ENCODE data around the gene TJP1. TPM values are rescaled to one million over a fixed set of nuclear protein-coding genes. Genes with fewer than 3 reads are reported as not detected.

The TJP1 gene
- total RNA-seq, 4 donors from 2014 or later, result 74.1 to 91.0 (median 81.0) TPM

GRCh38 chr15:29753506-29753905, 68.8 kb downstream of the TJP1 start:
- DNase-seq (ENCODE audit: low spot score in 2 of 2), result no peak
- no peak overlapping the region for H3K4me3 ChIP-seq
- WGBS, result 92% methylated on average over 7 of the region's 7 CpGs
- H3K36me3 ChIP-seq, result no peaks in the 10 kb centered on the region
- no peaks in the 10 kb centered on the region for H3K27me3 ChIP-seq
- no peak overlapping the region for H3K27ac ChIP-seq
- TF ChIP-seq CTCF (IDR thresholded peaks at IDR 0.05), result no peak
- no peak for TF ChIP-seq POLR2AphosphoS5 (IDR thresholded peaks at IDR 0.05)
- no peak for TF ChIP-seq POLR2A (IDR thresholded peaks at IDR 0.05)
- TF ChIP-seq EP300 (IDR thresholded peaks at IDR 0.05), result no peak
- H3K9me3 ChIP-seq, result no peaks in the 10 kb centered on the region
- peaks cover 22% of the 10 kb centered on the region for H3K4me1 ChIP-seq

GRCh38 chr15:29750754-29751153, 71.5 kb downstream of the TJP1 start:
- no peak for TF ChIP-seq EP300 (IDR thresholded peaks at IDR 0.05)
- TF ChIP-seq POLR2A (IDR thresholded peaks at IDR 0.05), result no peak
- no peak for TF ChIP-seq CTCF (IDR thresholded peaks at IDR 0.05)
- Histone ChIP-seq H3K4me3 (no peak overlapping the region), H3K36me3 (no peaks in the 10 kb centered on the region), H3K27me3 (no peaks in the 10 kb centered on the region), H3K9me3 (no peaks in the 10 kb centered on the region), H3K27ac (no peak overlapping the region), H3K4me1 (no peaks in the 10 kb centered on the region)
- DNase-seq (ENCODE audit: low spot score in 2 of 2), result no peak
- WGBS, result 61% methylated on average over 2 of the region's 2 CpGs

- Histone ChIP-seq H3K4me3 (no peak overlapping the region), H3K27ac (no peak overlapping the region), H3K36me3 (no peaks in the 10 kb centered on the region), H3K27me3 (no peaks in the 10 kb centered on the region), H3K4me1 (no peaks in the 10 kb centered on the region), H3K9me3 (no peaks in the 10 kb centered on the region)
- DNase-seq (ENCODE audit: low spot score in 2 of 2), result no peak
- 76% methylated on average over 14 of the region's 15 CpGs for WGBS
- TF ChIP-seq EP300 (IDR thresholded peaks at IDR 0.05), result no peak
- TF ChIP-seq POLR2A (IDR thresholded peaks at IDR 0.05), result no peak
- no peak for TF ChIP-seq CTCF (IDR thresholded peaks at IDR 0.05)
- TF ChIP-seq POLR2AphosphoS5 (IDR thresholded peaks at IDR 0.05), result no peak
Measured at GRCh38 chr15:29749365-29750086, 72.7 kb downstream of the TJP1 start.

- no peak for DNase-seq (ENCODE audit: low spot score in 2 of 2)
- WGBS, result 63% methylated on average over 3 of the region's 3 CpGs
Measured at GRCh38 chr15:29747837-29748417, 74.3 kb downstream of the TJP1 start.

More at GRCh38 chr15:29747837-29748417, 74.3 kb downstream of the TJP1 start:
- H3K36me3 ChIP-seq, result peaks cover 3% of the 10 kb centered on the region
- no peak overlapping the region for H3K4me3 ChIP-seq
- TF ChIP-seq POLR2A (IDR thresholded peaks at IDR 0.05) (no peak), POLR2AphosphoS5 (IDR thresholded peaks at IDR 0.05) (no peak), EP300 (IDR thresholded peaks at IDR 0.05) (no peak), CTCF (IDR thresholded peaks at IDR 0.05) (no peak)
- H3K27ac ChIP-seq, result no peak overlapping the region
- no peaks in the 10 kb centered on the region for H3K9me3 ChIP-seq
- H3K27me3 ChIP-seq, result no peaks in the 10 kb centered on the region
- no peaks in the 10 kb centered on the region for H3K4me1 ChIP-seq

All from suprapubic skin (tissue), 4 donors.